ENCODE results near the gene NPEPL1.

Gene NPEPL1

DNA sequence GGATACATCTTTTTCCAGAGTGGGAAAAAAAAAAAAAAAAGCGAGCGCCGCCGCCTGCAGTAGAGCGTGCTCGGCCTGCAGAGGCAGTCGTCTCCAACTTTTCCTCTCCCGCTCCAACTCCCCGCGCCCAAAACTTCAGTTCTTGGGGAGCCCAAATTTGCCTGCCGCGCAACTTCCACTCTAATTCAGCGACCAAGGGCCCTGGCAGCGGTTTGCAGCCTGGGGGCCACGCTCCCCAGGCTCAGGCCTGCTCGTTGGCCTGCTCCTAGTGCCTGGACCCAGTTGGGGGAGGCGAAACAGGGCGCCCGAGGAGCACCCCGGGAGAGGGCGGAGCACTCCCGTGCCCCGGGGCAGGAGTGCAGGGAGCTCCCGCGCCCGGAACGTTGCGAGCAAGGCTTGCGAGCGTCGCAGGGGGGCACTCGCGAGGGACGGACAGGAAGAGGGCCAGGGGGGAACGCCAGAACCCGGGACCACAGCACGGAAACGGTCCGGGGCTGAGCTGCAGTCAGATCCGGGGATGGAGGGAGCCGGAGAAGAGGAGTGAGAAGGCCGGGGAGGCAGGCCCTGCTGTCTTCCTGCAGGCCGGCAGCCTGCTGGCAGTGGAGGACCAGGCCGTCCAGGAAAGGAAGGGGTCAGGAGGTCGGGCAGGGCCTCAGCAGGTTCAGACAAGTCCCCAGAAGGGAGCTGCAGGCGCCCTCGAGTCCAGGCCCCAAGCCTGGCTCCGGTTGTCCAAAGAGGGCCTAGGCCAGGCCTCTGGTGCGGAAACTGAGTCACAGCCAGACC is 41.6 kb upstream of the NPEPL1 start, which contains the start of gene STX16:
STX16 (plus strand) TSS at position 508 of the 783 bp plus-strand sequence. CDS start 724 bp downstream, outside the sequence.
- Histone ChIP-seq H3K18ac (ENCODE audit: low read length) (peak within 1 kb of the TSS; percentile 96), H4K8ac (ENCODE audit: low read depth, low read length) (peak within 1 kb of the TSS; percentile 77), H3K36me3 (replicated peaks in 1 of 2; ENCODE audit: control insufficient read depth in 2 of 2, insufficient read depth in 2 of 2, low read length in 2 of 2) (no peaks in the 10 kb centered on the region), H2BK15ac (ENCODE audit: low read length) (no peak within 1 kb of the TSS), H2BK120ac (ENCODE audit: low read depth, low read length) (no peak within 1 kb of the TSS), H3K14ac (ENCODE audit: low read length) (no peak within 1 kb of the TSS), H2AFZ (ENCODE audit: low read length) (peak within 1 kb of the TSS; percentile 100), H3K9me3 (replicated peaks in 1 of 2; ENCODE audit: control insufficient read depth in 2 of 2, insufficient read depth in 1 of 2, low read depth in 1 of 2, low read length in 2 of 2) (no peaks in the 10 kb centered on the region), H2AK5ac (ENCODE audit: low read depth, low read length) (peak within 1 kb of the TSS; percentile 50), H3K27ac (replicated peaks; ENCODE audit: low read length) (peak within 1 kb of the TSS; percentile 71), H2BK5ac (ENCODE audit: low read length) (peak within 1 kb of the TSS; percentile 88), H3K4ac (ENCODE audit: low read length) (peak within 1 kb of the TSS; percentile 42), H3K4me3 (ENCODE audit: low read length in 2 of 2) (peak within 1 kb of the TSS; percentile 82 to 94), H4K91ac (ENCODE audit: low read depth, low read length, poor library complexity) (no peak within 1 kb of the TSS), H3K27me3 (ENCODE audit: control insufficient read depth in 3 of 3, insufficient read depth in 3 of 3, low read depth in 1 of 3, low read length in 3 of 3) (peaks cover 0 to 11% (median 0%) of the 10 kb centered on the region in 3 experiments), H3K9ac (ENCODE audit: low read depth, low read length, poor library complexity) (peak within 1 kb of the TSS; percentile 94), H3K79me1 (ENCODE audit: low read depth, low read length) (peaks cover 2% of the 10 kb centered on the region), H3K4me2 (ENCODE audit: insufficient read depth, low read length, poor library complexity, severe bottlenecking) (peak within 1 kb of the TSS; percentile 93), H2BK12ac (ENCODE audit: low read length) (no peak within 1 kb of the TSS), H3K4me1 (ENCODE audit: control insufficient read depth in 2 of 2, insufficient read depth in 1 of 2, low read depth in 1 of 2, low read length in 2 of 2) (peaks cover 3 to 15% of the 10 kb centered on the region in 2 donors), H3K23ac (ENCODE audit: low read depth, low read length, poor library complexity) (peak within 1 kb of the TSS; percentile 59)
- WGBS, 2 donors (ENCODE audit: extremely low coverage in 2 of 2, insufficient read length in 2 of 2, insufficient replicate concordance in 1 of 2): no CpG with 5 or more reads among the region's 49 CpGs
- DNase-seq (ENCODE audit: low spot score): peak; percentile 94

DNA sequence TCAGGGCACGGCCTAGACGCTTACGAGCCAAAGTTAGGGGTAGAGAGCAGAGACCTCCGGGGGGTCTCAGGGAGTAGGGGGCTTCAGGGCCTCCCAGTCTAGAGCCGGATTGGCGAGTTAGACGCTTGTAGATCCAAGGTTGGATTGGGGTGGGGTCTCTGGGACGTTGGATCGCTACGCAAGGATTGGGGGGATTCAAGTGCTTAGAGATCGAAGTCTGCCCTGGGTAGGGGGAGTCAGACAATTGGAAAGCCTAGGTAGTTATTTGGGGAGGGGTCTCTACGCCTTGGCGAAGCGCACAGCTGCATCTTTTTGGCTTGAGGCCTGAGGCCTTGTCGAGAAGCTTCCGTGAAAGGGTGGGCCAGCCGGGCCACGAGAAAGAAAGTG is 41.0 kb upstream of the NPEPL1 start:
- Histone ChIP-seq H2BK5ac (ENCODE audit: low read length) (peak overlapping the region; percentile 60), H3K23ac (ENCODE audit: low read depth, low read length, poor library complexity) (peak overlapping the region; percentile 58), H2BK120ac (ENCODE audit: low read depth, low read length) (no peak overlapping the region), H3K79me1 (ENCODE audit: low read depth, low read length) (peaks cover 2% of the 10 kb centered on the region), H3K14ac (ENCODE audit: low read length) (no peak overlapping the region), H2BK15ac (ENCODE audit: low read length) (no peak overlapping the region), H4K8ac (ENCODE audit: low read depth, low read length) (peak overlapping the region; percentile 9), H3K27me3 (ENCODE audit: control insufficient read depth in 3 of 3, insufficient read depth in 3 of 3, low read depth in 1 of 3, low read length in 3 of 3) (peaks cover 0 to 11% (median 0%) of the 10 kb centered on the region in 3 experiments), H4K91ac (ENCODE audit: low read depth, low read length, poor library complexity) (no peak overlapping the region), H3K36me3 (replicated peaks in 1 of 2; ENCODE audit: control insufficient read depth in 2 of 2, insufficient read depth in 2 of 2, low read length in 2 of 2) (peaks cover 0 to 4% of the 10 kb centered on the region in 2 donors), H2AK5ac (ENCODE audit: low read depth, low read length) (peak overlapping the region; percentile 50), H3K18ac (ENCODE audit: low read length) (peak overlapping the region; percentile 84), H3K27ac (replicated peaks; ENCODE audit: low read length) (peak overlapping the region; percentile 69), H2BK12ac (ENCODE audit: low read length) (no peak overlapping the region), H3K4me3 (ENCODE audit: low read length in 2 of 2) (peak overlapping the region; percentile 82 to 94), H3K4ac (ENCODE audit: low read length) (no peak overlapping the region), H3K9me3 (replicated peaks in 1 of 2; ENCODE audit: control insufficient read depth in 2 of 2, insufficient read depth in 1 of 2, low read depth in 1 of 2, low read length in 2 of 2) (no peaks in the 10 kb centered on the region), H3K4me1 (ENCODE audit: control insufficient read depth in 2 of 2, insufficient read depth in 1 of 2, low read depth in 1 of 2, low read length in 2 of 2) (peaks cover 3 to 17% of the 10 kb centered on the region in 2 donors), H3K4me2 (ENCODE audit: insufficient read depth, low read length, poor library complexity, severe bottlenecking) (peak overlapping the region; percentile 85), H3K9ac (ENCODE audit: low read depth, low read length, poor library complexity) (peak overlapping the region; percentile 94), H2AFZ (ENCODE audit: low read length) (peak overlapping the region; percentile 100)
- WGBS, 2 donors (ENCODE audit: extremely low coverage in 2 of 2, insufficient read length in 2 of 2, insufficient replicate concordance in 1 of 2): no CpG with 5 or more reads among the region's 18 CpGs
- DNase-seq (ENCODE audit: low spot score): peak; percentile 57

DNA sequence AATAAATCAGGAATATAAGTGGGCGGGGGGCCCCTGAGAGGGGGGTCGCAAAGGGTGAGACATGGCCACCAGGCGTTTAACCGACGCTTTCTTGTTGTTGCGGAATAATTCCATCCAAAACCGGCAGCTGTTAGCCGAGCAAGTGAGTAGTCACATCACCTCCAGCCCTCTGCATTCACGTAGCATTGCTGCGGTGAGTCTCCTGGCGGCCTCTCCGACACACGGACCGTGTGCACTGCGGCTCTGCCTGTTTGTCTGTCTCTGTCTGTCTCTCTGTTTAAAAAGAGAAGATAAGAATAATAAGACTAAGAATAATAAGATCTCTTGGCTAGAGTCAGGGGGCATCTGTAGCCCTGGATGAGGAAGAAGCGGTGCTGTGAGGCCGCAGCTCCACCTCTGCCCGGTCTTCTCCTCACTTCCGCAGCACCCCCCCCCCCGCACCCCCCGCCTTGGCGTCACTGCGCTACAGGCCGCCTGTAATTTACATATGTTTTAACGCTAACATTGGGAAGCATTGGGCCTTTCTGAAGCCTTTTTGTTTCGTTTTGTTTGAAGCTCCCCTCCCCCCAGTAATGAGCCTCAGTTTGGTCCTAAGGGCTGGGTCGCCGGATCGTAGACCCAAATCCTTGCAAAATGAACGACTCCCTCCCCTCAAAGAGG is 40.5 kb upstream of the NPEPL1 start:
- Histone ChIP-seq H2AFZ (ENCODE audit: low read length) (peak overlapping the region; percentile 100), H2BK5ac (ENCODE audit: low read length) (peak overlapping the region; percentile 60), H2BK15ac (ENCODE audit: low read length) (no peak overlapping the region), H3K79me1 (ENCODE audit: low read depth, low read length) (peaks cover 2% of the 10 kb centered on the region), H3K9ac (ENCODE audit: low read depth, low read length, poor library complexity) (no peak overlapping the region), H4K91ac (ENCODE audit: low read depth, low read length, poor library complexity) (no peak overlapping the region), H3K14ac (ENCODE audit: low read length) (no peak overlapping the region), H2BK12ac (ENCODE audit: low read length) (no peak overlapping the region), H2BK120ac (ENCODE audit: low read depth, low read length) (no peak overlapping the region), H3K9me3 (replicated peaks in 1 of 2; ENCODE audit: control insufficient read depth in 2 of 2, insufficient read depth in 1 of 2, low read depth in 1 of 2, low read length in 2 of 2) (no peaks in the 10 kb centered on the region), H3K27ac (replicated peaks; ENCODE audit: low read length) (peak overlapping the region; percentile 37), H3K4me3 (ENCODE audit: low read length in 2 of 2) (peak overlapping the region; percentile 82 to 94), H3K4me2 (ENCODE audit: insufficient read depth, low read length, poor library complexity, severe bottlenecking) (peak overlapping the region; percentile 85), H3K18ac (ENCODE audit: low read length) (no peak overlapping the region), H3K27me3 (ENCODE audit: control insufficient read depth in 3 of 3, insufficient read depth in 3 of 3, low read depth in 1 of 3, low read length in 3 of 3) (peaks cover 0 to 9% (median 0%) of the 10 kb centered on the region in 3 experiments), H3K4ac (ENCODE audit: low read length) (no peak overlapping the region), H3K4me1 (ENCODE audit: control insufficient read depth in 2 of 2, insufficient read depth in 1 of 2, low read depth in 1 of 2, low read length in 2 of 2) (peaks cover 3 to 17% of the 10 kb centered on the region in 2 donors), H3K36me3 (replicated peaks in 1 of 2; ENCODE audit: control insufficient read depth in 2 of 2, insufficient read depth in 2 of 2, low read length in 2 of 2) (peaks cover 0 to 4% of the 10 kb centered on the region in 2 donors), H2AK5ac (ENCODE audit: low read depth, low read length) (peak overlapping the region; percentile 50), H3K23ac (ENCODE audit: low read depth, low read length, poor library complexity) (peak overlapping the region; percentile 58), H4K8ac (ENCODE audit: low read depth, low read length) (peak overlapping the region; percentile 9)
- no CpG with 5 or more reads among the region's 30 CpGs for WGBS, 2 donors (ENCODE audit: extremely low coverage in 2 of 2, insufficient read length in 2 of 2, insufficient replicate concordance in 1 of 2)
- peak; percentile 42 for DNase-seq (ENCODE audit: low spot score)

Measured in neuronal stem cell (in vitro differentiated cells).